Progenitor cell of endocrine pancreas (in vitro differentiated cells): ENCODE data around the gene GAA. TPM values are rescaled to one million over a fixed set of nuclear protein-coding genes. Genes with fewer than 3 reads are reported as not detected.

Experiments used
- DNase-seq: peaks from one replicate; pipeline ENCODE4 v3.0.0; 2021; ENCODE audit warnings: low spot score; ENCODE audit not compliant: unreplicated experiment
- H3K27ac Mint-ChIP-seq: 2 replicates; pipeline ENCODE4 v1.8.0; 2021; ENCODE audit warnings: mild to moderate bottlenecking, moderate library complexity, mixed read lengths
- H3K27me3 Mint-ChIP-seq: 2 replicates; pipeline ENCODE4 v1.8.0; 2021; ENCODE audit warnings: mixed read lengths
- H3K36me3 Mint-ChIP-seq: 2 replicates; pipeline ENCODE4 v1.8.0; 2022; ENCODE audit warnings: mixed read lengths; ENCODE audit not compliant: insufficient read depth
- H3K4me1 Mint-ChIP-seq: 2 replicates; pipeline ENCODE4 v1.8.0; 2021; ENCODE audit warnings: low read depth, mixed read lengths
- H3K4me3 Mint-ChIP-seq: 2 replicates; pipeline ENCODE4 v1.8.0; 2021; ENCODE audit warnings: low read depth, mild to moderate bottlenecking, moderate library complexity, mixed read lengths
- H3K9me3 Mint-ChIP-seq: 2 replicates; pipeline ENCODE4 v1.8.0; 2021; ENCODE audit warnings: low read depth, mixed read lengths
- total RNA-seq: library from RNA; stranded (reverse); gene quantifications from 2 replicates; pipeline ENCODE4 v1.2.1, GENCODE V29; 2021
- TF ChIP-seq, protein P1 (sequence below): fragments of 200-600 bp; sonication (generic); IDR thresholded peaks from one replicate; pipeline ENCODE4 v1.5.0; 2021; ENCODE audit warnings: antibody characterized with exemption, mild to moderate bottlenecking; ENCODE audit not compliant: unreplicated experiment

The GAA gene
- total RNA-seq, 1 donor from 2014 or later = 37.9 TPM

DNA sequence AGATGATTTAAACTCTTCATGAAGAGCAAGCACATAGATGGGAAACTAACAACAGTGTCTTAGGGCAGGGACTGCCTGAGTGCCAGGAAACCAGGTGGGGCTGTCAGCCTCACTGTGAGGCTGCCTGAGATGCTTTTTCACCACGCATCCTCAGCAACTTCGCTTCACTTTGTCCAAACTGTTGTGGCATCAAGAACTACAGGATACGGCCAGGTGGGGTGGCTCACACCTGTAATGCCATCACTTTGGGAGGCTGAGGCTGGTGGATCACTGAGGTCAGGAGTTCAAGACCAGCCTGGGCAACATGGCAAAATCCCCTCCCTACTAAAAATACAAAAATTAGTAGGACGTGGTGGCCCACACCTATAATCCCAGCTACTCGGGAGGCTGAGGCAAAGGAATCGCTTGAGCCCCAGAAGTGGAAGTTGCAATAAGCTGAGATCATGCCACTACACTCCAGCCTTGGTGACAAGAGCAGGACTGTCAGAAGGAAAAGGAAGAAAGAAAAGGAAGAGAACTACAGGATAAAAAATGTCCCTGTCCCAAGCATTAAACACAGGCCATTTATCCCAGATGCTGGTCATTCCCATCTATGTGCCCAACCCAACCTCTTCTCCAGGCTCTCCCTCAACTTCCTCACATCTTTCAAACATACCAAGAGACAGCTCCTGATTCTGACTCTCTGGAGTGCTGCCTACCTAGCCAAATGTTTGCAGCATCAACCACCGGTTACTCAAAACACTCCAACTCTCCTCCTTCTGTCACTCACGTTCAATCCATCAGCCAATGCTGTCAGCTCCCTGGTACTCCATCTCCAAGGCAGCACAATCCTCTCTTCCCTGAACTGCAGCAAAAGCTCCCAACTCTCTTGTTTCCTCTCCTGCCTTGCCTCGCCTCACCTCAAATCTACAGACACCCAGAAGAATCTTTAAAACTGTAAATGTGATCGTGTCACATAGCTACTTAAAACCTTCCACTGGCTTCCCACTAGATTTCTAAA, 44.0 kb downstream of the GAA start:
- DNase-seq = no peak
- Mint-ChIP-seq H3K27me3 (no peaks in the 10 kb centered on the region), H3K9me3 (no peaks in the 10 kb centered on the region), H3K4me3 (peak overlapping the region; percentile 97), H3K4me1 (peaks cover 12% of the 10 kb centered on the region), H3K27ac (peak overlapping the region; percentile 27), H3K36me3 (peaks cover 11% of the 10 kb centered on the region)
- TF ChIP-seq, protein P1, sequence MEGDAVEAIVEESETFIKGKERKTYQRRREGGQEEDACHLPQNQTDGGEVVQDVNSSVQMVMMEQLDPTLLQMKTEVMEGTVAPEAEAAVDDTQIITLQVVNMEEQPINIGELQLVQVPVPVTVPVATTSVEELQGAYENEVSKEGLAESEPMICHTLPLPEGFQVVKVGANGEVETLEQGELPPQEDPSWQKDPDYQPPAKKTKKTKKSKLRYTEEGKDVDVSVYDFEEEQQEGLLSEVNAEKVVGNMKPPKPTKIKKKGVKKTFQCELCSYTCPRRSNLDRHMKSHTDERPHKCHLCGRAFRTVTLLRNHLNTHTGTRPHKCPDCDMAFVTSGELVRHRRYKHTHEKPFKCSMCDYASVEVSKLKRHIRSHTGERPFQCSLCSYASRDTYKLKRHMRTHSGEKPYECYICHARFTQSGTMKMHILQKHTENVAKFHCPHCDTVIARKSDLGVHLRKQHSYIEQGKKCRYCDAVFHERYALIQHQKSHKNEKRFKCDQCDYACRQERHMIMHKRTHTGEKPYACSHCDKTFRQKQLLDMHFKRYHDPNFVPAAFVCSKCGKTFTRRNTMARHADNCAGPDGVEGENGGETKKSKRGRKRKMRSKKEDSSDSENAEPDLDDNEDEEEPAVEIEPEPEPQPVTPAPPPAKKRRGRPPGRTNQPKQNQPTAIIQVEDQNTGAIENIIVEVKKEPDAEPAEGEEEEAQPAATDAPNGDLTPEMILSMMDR = no peak

DNA sequence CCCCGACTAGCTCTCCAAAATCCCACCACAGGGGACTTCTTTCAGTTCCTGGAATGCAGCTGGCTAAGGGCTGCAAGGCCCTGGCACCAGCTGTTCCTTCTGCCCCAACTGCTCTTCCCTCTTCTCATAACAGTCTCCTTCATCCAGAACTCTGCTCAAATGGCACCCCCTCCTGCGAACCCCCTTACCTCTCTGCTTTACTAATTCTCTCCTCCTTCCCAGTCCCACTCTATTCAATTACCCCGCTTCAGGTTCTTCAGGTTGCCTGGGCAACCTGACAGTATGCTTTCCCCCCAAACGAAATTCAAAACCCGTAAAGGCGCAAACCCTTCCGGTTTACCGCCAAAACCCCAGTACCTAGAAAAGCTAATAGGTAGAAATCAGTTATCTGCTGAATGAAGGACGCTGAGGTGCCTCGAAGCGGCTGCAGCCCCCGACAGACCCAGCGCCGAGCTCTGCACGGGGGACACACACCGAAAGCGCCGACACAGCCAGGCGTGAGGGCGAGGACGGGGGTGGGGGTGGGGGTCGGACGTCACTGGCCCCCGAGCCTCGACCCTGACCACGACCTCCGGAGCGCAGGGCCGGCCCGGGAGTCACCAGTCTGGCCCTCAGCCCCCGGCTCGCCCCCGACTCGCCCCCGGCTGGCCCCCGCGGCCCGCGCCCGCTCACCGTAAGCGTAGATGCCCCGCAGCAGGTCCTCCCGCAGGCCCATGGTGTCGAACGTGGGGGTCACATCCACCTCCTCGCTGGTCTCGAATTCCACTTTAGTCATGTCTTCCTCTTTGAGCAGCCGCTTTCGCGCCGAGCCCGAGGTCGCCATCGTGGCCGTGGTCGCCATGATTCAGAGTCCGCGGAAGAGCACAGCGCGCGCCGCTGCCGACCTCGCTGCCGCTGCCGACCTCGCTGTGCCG, 45.0 kb downstream of the GAA start:
- Mint-ChIP-seq H3K4me1 (peaks cover 12% of the 10 kb centered on the region), H3K4me3 (peak overlapping the region; percentile 97), H3K27me3 (no peaks in the 10 kb centered on the region), H3K9me3 (no peaks in the 10 kb centered on the region), H3K27ac (peak overlapping the region; percentile 89), H3K36me3 (peaks cover 7% of the 10 kb centered on the region)
- peak; percentile 32 for DNase-seq
- TF ChIP-seq, protein P1 = no peak

GRCh38 chr17:80147035-80147822, 45.8 kb downstream of the GAA start, which contains the start of gene EIF4A3:
Gene EIF4A3 (minus strand): TSS chr17:80147128. CDS start chr17:80146961, 167 bp downstream.
- peak within 1 kb of the TSS; percentile 97 for H3K4me3 Mint-ChIP-seq
- peaks cover 12% of the 10 kb centered on the region for H3K4me1 Mint-ChIP-seq
- no peaks in the 10 kb centered on the region for H3K9me3 Mint-ChIP-seq
- no peaks in the 10 kb centered on the region for H3K27me3 Mint-ChIP-seq
- peak within 1 kb of the TSS; percentile 99 for H3K27ac Mint-ChIP-seq
- TF ChIP-seq, protein P1 = no peak
- peaks cover 3% of the 10 kb centered on the region for H3K36me3 Mint-ChIP-seq
- DNase-seq = peak; percentile 90

GRCh38 chr17:80151333-80151732, 50.0 kb downstream of the GAA start:
- TF ChIP-seq, protein P1 = no peak
- no peak for DNase-seq
- Mint-ChIP-seq H3K4me1 (peaks cover 1% of the 10 kb centered on the region), H3K9me3 (peaks cover 9% of the 10 kb centered on the region), H3K27ac (peak overlapping the region; percentile 50), H3K36me3 (no peaks in the 10 kb centered on the region), H3K27me3 (no peaks in the 10 kb centered on the region), H3K4me3 (no peak overlapping the region)
